HG03039 (cell line): ENCODE measurements around the gene RALGPS1.

Experiments used
- ATAC-seq: cut with Tn5 transposase; IDR thresholded peaks from one replicate; pipeline ENCODE4 v1.9.1; 2021; ENCODE audit warnings: mild to moderate bottlenecking, moderate library complexity; ENCODE audit not compliant: unreplicated experiment

RALGPS1 gene

GRCh38 chr9:127114606-127115005, 200.0 kb downstream of the RALGPS1 start:
- ATAC-seq, result no peak

GRCh38 chr9:127116088-127116726, 201.6 kb downstream of the RALGPS1 start:
- ATAC-seq, result no peak

DNA sequence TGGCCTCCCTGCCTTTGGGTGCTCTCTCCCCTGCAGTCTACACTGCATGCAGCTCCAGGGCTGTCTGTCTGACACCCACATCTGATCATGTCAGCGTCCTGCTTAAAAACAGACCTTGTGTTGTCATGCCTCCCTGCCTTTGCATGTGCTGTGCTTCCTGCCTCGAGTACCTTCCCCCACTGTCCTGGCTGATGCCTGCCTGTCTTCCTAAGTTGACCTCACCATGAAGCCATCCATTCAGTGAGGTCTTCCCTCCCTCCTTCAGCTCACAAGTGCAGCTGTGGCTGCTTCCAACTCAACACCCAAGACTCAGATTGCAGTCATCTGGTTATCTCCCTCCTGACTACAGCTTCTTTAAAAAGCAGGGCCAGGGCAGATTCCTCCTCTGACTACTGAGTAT, 202.4 kb downstream of the RALGPS1 start:
- no peak for ATAC-seq

- ATAC-seq, result no peak
Measured at GRCh38 chr9:127117801-127118200, 203.2 kb downstream of the RALGPS1 start.

DNA sequence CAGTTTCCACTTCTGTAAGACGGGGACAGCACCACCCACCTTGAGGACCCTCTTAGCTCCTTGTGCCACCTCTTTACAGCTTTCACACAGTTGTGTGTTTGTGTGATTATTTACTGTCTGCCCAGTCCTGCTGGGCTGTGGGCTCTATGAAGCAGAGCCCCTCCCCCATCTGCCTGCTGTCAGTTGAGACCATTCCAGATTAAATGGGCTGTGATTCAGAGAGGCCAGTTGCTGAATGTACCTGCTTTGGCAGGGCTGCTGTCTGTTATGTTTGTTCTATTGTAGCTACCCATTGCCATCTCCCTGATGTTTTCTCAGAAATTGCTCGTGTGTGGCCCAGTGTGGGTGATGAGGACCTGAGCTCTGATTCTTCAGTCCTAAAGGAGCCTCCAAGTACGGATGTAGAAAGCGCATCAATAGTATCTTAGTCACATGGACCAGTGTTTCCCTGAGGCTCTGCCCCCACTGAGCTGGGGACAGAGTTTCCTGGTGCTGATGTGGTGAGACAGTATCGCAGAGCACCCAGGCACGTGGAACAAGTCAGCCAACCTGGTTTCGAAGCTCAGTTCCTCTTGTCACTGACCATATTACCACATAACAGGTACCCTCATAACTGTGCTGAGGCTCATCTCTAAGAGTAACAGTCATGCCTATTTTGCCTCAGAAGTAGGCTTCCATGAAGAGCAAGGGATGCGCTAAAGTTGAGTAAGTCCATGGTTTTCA, 204.2 kb downstream of the RALGPS1 start:
- ATAC-seq, result no peak

GRCh38 chr9:127119320-127119709, 204.7 kb downstream of the RALGPS1 start:
- ATAC-seq, result no peak

DNA sequence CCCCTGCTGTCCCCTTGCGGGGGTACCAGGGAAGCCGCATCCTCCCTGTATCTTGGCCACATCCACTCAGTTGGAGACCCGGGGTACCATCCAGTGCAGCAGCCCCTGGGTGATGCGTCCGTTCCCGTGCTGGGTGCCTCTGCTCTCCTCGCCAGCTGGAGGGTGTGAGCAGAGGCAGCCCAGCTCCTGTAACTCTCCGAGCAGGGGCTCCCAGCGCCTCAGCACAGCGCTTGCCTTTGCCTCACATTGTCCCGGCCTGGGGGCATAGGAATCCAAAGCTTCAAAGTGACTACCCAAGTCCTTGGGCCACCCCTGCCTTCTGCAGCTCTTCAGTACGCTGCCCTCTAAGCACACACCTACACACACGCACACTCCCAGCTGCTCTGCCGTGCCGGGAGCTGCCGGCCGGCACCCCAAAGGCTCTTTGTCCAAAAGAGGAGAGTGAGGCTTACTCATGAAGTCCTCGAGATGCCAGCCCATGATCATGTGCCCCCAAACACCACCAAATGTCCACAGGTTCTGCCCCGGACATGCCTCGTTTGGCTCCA, 207.1 kb downstream of the RALGPS1 start:
- ATAC-seq, result no peak

DNA sequence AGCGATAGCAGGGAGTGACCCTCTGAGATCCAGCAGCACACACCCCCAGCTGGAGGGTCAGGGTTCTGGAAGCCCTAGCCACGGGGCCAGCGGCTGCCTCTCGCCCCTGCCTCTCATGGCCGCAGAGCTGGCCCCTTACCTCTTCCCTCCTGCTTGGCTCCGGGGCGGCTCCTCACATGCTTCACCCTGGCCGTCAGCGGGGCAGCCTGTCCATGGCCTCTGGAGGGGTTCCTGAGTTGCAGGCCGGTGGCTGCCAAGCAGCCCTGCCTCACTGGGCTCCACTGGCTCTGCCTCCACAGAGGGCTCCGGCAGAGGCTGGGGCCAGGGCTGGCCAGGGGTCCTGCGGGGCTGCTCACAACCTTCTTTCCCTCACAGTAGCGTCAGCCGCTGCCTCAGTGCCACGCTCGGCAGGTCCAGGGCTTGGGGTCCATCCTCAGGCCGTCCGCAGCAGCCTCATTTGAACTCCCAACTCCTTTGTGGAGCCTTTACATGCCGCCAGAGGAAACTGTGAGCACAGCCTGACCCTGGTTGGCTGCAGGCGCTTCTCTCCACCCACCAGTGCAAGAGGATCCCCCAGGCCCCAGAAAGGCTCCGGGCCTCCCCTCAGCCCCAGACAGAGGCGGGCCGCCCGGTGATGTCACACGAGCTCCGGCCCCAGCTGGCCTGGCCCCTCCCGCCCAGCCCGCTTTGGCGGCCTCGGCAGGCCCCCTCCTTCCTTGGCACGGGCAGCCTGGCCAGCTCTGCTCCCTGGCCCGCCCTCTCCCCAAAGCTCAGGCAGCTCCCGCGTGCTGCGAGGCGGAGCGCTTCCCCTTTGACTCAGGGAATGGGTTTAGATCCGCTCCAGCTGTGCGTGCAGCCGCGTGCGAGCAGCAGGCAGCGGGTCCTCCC, 207.8 kb downstream of the RALGPS1 start, which contains the start of gene ANGPTL2:
ANGPTL2 (minus strand) TSS at position 460 of the 888 bp plus-strand sequence. CDS start 13,904 bp downstream, outside the sequence.
- ATAC-seq, result no peak

DNA sequence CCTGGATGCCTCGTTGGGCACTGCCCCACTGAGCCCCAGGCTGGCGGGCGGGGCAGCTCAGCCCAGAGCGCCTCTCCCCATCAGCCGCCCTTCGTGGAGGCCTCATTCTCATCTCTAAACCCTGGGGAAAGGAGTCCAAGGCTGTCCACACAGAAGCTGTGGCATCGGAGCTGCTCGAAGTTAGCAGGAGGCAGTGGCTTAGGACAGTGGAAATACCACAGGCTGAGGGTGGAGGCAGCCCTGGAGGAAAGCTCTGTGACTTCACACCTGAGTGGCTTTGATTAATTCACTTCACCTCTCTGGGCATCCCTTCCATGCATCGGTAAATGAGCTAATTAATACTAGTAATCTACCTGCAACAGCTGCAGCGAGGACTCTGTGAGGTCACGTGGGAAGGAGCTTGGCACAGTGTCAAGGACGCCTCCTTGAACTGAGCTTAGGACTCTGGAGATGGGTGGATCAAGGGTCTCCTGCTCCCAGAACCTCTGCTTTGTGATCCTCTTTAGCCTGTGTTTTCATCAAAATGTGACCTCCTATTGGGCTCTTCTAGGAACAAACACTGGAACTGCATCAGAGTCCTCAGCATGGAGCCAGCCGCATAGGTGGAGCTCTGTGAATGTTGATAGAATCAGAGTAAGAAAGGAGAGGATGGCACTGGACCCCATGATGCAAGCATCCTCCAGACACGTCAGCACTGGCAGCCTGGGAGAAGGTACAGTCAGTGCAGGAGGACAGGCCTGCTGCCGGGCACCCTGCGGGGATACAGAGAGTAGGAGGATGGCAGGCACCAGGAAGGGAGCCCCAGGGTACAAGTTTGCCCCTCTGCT, 208.7 kb downstream of the RALGPS1 start:
- ATAC-seq, result no peak

DNA sequence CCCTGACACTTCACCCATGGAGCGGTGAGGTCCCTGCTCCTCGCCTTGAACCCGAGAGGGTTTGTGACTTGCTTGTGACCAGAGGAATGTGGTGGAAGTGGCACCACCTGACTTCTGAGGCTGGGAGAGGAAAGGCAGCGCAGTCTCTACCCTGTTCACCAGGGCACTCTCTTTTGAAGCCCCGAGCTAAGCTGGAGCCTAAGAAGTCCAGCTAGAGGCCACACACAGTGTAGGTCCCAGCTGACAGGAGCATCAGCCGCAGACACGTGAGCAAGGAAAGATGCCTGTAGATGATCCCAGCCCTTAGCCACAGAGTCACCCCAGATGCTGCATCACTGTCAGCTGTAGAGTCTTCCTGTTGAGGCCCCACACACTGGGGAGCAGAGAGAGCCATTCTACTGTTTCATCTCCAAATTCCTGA, 209.5 kb downstream of the RALGPS1 start:
- no peak for ATAC-seq

DNA sequence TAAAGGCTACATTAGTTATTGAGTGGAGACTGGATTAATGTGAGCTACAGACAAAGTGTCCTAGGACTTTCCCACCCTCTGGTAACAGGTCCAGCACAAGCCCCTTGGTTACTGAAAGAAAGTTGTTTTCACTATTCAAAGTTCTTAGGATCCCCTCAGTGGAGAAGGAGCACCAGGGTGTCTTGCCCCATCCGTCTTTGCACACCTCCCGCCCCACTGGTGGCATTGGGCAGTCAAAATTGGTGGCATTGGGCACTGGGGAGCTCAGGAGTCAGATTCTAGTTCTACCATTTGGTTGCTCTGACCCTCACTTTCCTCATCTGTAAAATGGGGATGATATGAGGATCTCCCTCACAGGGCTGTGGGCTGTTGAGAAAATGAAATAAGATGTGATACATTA, 210.2 kb downstream of the RALGPS1 start:
- no peak for ATAC-seq

GRCh38 chr9:127126971-127127370, 212.4 kb downstream of the RALGPS1 start:
- no peak for ATAC-seq

DNA sequence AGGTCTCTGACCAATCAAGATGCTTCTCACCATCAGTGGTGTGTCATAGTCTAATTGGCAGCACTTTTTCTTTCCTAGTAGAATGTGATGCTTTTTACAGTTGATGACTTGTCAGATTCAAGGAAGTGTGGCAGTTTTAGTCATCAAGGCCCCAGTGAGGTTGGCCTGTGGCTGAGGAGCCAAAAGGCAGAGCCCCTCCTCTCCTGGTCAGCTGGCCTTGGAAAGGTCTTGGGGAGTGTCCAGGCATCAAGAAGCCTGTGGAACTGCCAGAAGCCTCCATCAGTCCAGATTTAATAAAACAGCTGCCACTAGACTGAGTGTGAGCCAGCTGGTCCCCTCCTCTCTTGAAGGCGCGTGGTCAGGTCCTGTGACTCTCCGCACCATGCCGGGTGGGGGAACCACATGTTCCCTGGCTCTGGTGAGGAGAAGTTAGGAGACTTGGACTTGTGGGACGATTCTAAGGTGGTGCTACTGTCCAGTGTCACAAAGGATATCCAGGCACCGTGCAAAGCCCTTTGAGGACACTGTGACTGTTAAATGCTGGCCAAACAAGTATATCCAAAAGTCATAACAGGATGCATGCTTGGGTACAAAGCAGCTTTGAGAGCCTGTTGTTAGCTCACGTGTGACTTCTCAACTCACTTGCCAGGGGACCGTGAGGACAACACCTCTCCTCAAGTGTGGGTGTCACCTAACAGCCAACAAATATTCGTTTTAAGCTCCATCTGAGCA, 213.9 kb downstream of the RALGPS1 start:
- ATAC-seq, result no peak

- no peak for ATAC-seq
Measured at GRCh38 chr9:127129073-127129717, 214.6 kb downstream of the RALGPS1 start.

DNA sequence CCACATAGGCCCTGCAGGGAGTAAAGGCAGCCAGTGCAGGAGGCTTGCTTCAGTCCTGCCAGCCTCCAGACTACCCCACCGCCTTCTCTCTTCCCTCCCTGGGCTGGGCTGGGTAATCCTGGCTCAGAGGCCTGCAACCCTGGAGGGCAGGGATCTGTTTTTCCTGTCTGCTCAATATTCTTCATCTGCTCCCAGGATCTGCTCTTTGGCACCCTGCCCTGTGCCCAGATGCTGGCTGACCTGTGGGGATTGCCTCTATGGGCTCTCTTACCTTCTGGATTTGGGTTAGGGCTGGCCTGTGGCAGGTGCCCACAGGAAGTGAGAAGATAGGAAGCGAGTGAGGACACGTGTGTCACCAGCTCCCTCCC, 215.1 kb downstream of the RALGPS1 start:
- ATAC-seq, result no peak

DNA sequence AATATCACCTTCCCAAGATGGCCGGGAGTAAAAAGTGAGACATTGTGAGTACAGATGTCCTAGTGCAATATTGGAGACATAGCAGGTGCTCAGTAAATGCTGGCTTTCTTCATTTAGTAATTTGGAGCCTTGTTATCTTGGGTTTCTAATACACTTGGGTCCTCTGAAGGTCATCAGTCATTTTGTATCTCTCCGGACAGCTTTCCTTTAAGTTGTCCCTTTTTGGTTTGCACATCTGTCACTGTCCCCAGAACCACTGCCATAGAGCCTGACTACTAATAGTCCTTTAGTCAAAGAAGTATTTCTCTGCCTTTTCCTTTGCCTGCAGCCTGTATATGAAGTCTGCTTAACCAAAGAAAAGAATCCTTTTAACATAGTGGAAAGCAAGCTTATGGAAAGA, 215.7 kb downstream of the RALGPS1 start:
- no peak for ATAC-seq

GRCh38 chr9:127130661-127131538, 216.3 kb downstream of the RALGPS1 start:
- no peak for ATAC-seq

DNA sequence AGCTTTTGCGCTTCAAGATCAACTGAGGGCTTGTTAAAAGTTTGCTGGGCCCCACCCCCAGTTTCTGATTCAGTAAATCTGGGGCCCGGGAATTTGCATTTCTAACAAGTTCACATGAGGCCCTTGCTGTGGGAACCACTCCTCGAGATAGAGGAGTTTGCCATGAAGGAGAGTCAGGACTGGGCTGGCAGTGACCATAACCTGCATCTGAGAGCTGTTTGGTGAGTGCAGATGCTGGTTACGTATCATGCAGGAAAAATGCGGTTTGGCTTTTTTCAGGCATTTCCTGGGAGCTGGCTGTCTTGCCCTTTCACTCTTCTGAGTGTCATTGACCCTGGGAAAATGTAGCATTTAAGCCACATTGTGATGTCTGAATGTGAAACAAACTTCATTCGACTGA, 217.3 kb downstream of the RALGPS1 start:
- no peak for ATAC-seq
